ENCODE data around the gene MSH2. TPM values are rescaled to one million over a fixed set of nuclear protein-coding genes. Genes with fewer than 3 reads are reported as not detected.

Gene MSH2
- total RNA-seq, 1 experiment from 2014 or later: 8.7 TPM

GRCh38 chr2:47373747-47374146 lies 29.2 kb upstream of the MSH2 start:
- POLR2A ChIA-PET: interaction anchor here (0.6 kb wide), 1 partner anchor 892 kb away, joined by 4 read pairs; no protein-coding TSS in a partner anchor
- no peak overlapping the region for H3K4me3 Mint-ChIP-seq (ENCODE audit: unreplicated experiment)
- no peak for DNase-seq (ENCODE audit: unreplicated experiment)

GRCh38 chr2:47375307-47375706 lies 27.6 kb upstream of the MSH2 start:
- no TSS peak for BruUV-seq (replicated peaks)
- intact Hi-C loops (cut with micrococcal nuclease): no loop called here
- CTCF ChIA-PET: interaction anchor here (0.5 to 3.4 kb wide), 5 partner anchors 12 to 52 kb away, joined by 3 to 20 read pairs (median 3); no protein-coding TSS in a partner anchor
- no peaks in the 10 kb centered on the region for H3K4me1 Mint-ChIP-seq (ENCODE audit: insufficient read depth, unreplicated experiment)
- no peak for DNase-seq (ENCODE audit: unreplicated experiment)
- no peak overlapping the region for H3K27ac Mint-ChIP-seq (ENCODE audit: low read depth, unreplicated experiment)
- no peak overlapping the region for H3K4me3 Mint-ChIP-seq (ENCODE audit: unreplicated experiment)
- POLR2A ChIA-PET: no interaction called here
- H3K9me3 Mint-ChIP-seq (ENCODE audit: unreplicated experiment): no peaks in the 10 kb centered on the region
- TF ChIP-seq, protein P1, sequence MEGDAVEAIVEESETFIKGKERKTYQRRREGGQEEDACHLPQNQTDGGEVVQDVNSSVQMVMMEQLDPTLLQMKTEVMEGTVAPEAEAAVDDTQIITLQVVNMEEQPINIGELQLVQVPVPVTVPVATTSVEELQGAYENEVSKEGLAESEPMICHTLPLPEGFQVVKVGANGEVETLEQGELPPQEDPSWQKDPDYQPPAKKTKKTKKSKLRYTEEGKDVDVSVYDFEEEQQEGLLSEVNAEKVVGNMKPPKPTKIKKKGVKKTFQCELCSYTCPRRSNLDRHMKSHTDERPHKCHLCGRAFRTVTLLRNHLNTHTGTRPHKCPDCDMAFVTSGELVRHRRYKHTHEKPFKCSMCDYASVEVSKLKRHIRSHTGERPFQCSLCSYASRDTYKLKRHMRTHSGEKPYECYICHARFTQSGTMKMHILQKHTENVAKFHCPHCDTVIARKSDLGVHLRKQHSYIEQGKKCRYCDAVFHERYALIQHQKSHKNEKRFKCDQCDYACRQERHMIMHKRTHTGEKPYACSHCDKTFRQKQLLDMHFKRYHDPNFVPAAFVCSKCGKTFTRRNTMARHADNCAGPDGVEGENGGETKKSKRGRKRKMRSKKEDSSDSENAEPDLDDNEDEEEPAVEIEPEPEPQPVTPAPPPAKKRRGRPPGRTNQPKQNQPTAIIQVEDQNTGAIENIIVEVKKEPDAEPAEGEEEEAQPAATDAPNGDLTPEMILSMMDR (IDR thresholded peaks at IDR 0.05; ENCODE audit: unreplicated experiment): no peak
- no peaks in the 10 kb centered on the region for H3K27me3 Mint-ChIP-seq (ENCODE audit: insufficient read depth, unreplicated experiment)
- no peaks in the 10 kb centered on the region for H3K36me3 Mint-ChIP-seq (ENCODE audit: insufficient read depth, unreplicated experiment)

More at GRCh38 chr2:47373747-47374146, 29.2 kb upstream of the MSH2 start:
- no peak overlapping the region for H3K27ac Mint-ChIP-seq (ENCODE audit: low read depth, unreplicated experiment)
- no TSS peak for BruUV-seq (replicated peaks)
- CTCF ChIA-PET: interaction anchor here (1.0 to 1.5 kb wide), 3 partner anchors 13 to 38 kb away, joined by 3 to 8 read pairs (median 4); no protein-coding TSS in a partner anchor
- H3K9me3 Mint-ChIP-seq (ENCODE audit: unreplicated experiment): no peaks in the 10 kb centered on the region
- TF ChIP-seq, protein P1 (IDR thresholded peaks at IDR 0.05; ENCODE audit: unreplicated experiment): no peak
- no peaks in the 10 kb centered on the region for H3K27me3 Mint-ChIP-seq (ENCODE audit: insufficient read depth, unreplicated experiment)
- intact Hi-C loops (cut with micrococcal nuclease): no loop called here
- peaks cover 4% of the 10 kb centered on the region for H3K36me3 Mint-ChIP-seq (ENCODE audit: insufficient read depth, unreplicated experiment)
- H3K4me1 Mint-ChIP-seq (ENCODE audit: insufficient read depth, unreplicated experiment): no peaks in the 10 kb centered on the region

DNA sequence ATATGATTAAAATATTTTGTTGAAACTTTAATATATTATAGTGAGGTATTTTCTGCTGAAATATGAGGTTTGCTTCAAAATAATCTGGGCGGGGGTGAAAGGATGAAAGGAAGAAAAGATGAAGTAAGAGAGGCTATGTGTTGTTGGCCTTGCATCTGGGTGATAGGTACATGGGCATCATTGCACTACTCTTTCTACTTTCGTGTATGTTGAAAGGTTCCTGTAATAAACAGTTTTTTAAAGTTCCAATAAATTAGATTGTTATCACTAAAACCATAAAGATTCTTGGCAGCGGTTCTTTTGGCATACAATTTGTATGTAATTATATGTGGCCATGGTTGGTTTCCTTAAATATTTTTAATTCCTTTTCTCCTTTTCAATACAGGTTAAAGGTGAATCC lies 23.6 kb upstream of the MSH2 start:
- no peaks in the 10 kb centered on the region for H3K27me3 Mint-ChIP-seq (ENCODE audit: insufficient read depth, unreplicated experiment)
- no peaks in the 10 kb centered on the region for H3K9me3 Mint-ChIP-seq (ENCODE audit: unreplicated experiment)
- ChIA-PET CTCF (interaction anchor here (0.7 kb wide), 1 partner anchor 1086 kb away, joined by 3 read pairs; no protein-coding TSS in a partner anchor), POLR2A (no interaction called here)
- H3K4me1 Mint-ChIP-seq (ENCODE audit: insufficient read depth, unreplicated experiment): no peaks in the 10 kb centered on the region
- H3K27ac Mint-ChIP-seq (ENCODE audit: low read depth, unreplicated experiment): no peak overlapping the region
- DNase-seq (ENCODE audit: unreplicated experiment): no peak
- TF ChIP-seq, protein P1 (IDR thresholded peaks at IDR 0.05; ENCODE audit: unreplicated experiment): no peak
- H3K4me3 Mint-ChIP-seq (ENCODE audit: unreplicated experiment): no peak overlapping the region
- intact Hi-C loops (cut with micrococcal nuclease): no loop called here
- no peaks in the 10 kb centered on the region for H3K36me3 Mint-ChIP-seq (ENCODE audit: insufficient read depth, unreplicated experiment)
- no TSS peak for BruUV-seq (replicated peaks)

DNA sequence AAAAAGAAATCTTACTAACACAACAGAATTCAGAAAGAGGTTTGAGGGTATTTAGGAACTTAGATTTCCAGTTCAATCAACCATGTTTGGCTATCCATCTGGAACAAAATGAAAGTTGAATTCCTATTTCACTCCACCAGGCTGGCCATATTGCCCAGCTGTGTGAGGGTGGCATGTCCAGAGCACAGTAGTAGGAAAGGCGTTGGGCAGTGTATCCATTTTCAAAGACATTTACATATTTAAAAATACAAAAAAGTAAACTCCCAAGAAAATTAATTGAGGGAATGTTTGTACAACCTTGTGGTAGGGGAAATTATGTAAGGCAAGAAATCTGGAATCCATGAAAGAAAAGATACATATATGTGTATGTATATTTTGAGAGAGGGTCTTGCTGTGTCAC lies 21.5 kb upstream of the MSH2 start:
- no peaks in the 10 kb centered on the region for H3K27me3 Mint-ChIP-seq (ENCODE audit: insufficient read depth, unreplicated experiment)
- POLR2A ChIA-PET: no interaction called here
- DNase-seq (ENCODE audit: unreplicated experiment): no peak
- no TSS peak for BruUV-seq (replicated peaks)
- intact Hi-C loops (cut with micrococcal nuclease): no loop called here
- CTCF ChIA-PET: interaction anchor here (1.0 kb wide), 2 partner anchors 46 to 48 kb away, joined by 4 read pairs; no protein-coding TSS in a partner anchor
- H3K27ac Mint-ChIP-seq (ENCODE audit: low read depth, unreplicated experiment): no peak overlapping the region
- no peak overlapping the region for H3K4me3 Mint-ChIP-seq (ENCODE audit: unreplicated experiment)
- TF ChIP-seq, protein P1 (IDR thresholded peaks at IDR 0.05; ENCODE audit: unreplicated experiment): no peak
- no peaks in the 10 kb centered on the region for H3K4me1 Mint-ChIP-seq (ENCODE audit: insufficient read depth, unreplicated experiment)
- no peaks in the 10 kb centered on the region for H3K36me3 Mint-ChIP-seq (ENCODE audit: insufficient read depth, unreplicated experiment)
- no peaks in the 10 kb centered on the region for H3K9me3 Mint-ChIP-seq (ENCODE audit: unreplicated experiment)

Measured in MCF 10A (cell line).